Fibroblast of mammary gland (primary cell): ENCODE measurements around the gene HYAL3.

Experiments used
- DNase-seq: peaks from one replicate; pipeline ENCODE4 v3.0.0-alpha.2; 2010; ENCODE audit warnings: low read depth
- H3K4me3 ChIP-seq: 2 replicates; pipeline ENCODE4 v1.5.1; 2011; ENCODE audit warnings: low read depth, mild to moderate bottlenecking, low read length, moderate library complexity; ENCODE audit not compliant: control insufficient read depth
- TF ChIP-seq, protein P1 (sequence below): conservative IDR thresholded peaks from 2 replicates; pipeline ENCODE4 v1.5.1; 2011; ENCODE audit warnings: low read depth, low read length, inconsistent platforms; ENCODE audit not compliant: control insufficient read depth, insufficient read depth

HYAL3 gene

DNA sequence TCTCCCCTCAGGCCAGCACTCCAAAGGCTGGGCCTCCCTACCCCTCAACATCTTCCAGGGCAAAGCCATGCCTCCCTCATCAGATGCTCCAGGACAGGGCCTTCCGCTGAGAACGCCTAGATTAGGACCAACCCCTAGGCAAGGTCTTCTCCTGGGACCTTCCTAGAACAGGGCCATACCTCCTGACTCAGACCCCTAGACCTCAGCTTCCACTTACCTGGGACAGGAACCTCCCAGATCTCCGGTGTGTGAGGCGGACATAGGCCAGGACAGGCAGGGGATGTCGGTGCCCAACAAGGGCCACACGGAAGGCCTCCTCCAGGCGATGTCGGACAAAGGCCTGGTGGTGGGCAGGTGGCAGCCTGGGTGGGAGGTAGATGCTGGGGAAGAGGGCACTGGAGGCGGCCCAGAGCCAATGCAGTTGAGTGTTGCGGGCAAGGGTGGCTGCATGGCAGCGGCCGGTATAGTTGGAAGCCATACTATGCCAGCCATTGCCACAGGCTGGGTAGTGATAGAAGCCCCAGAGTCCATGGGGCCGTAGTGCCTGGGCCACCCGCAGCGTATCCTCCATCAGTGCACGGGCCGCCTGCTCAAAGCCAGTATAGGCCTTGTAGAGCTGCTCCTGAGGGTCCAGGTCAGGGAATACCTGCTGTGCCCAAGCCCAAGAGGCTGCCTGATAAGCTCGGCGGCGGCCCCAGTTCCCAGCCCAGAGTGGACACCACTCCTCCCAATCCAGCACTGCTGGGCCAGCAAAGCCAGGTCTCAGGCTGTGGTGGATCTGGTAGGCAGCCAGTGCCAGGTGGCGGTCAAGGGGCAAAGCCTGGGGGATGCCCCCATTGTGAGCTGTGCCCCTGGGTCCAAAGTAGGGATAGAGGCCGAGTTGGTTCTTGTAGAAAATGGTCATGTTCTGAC lies 4.5 kb downstream of the HYAL3 start:
- DNase-seq = no peak
- H3K4me3 ChIP-seq = no peak overlapping the region
- TF ChIP-seq, protein P1, sequence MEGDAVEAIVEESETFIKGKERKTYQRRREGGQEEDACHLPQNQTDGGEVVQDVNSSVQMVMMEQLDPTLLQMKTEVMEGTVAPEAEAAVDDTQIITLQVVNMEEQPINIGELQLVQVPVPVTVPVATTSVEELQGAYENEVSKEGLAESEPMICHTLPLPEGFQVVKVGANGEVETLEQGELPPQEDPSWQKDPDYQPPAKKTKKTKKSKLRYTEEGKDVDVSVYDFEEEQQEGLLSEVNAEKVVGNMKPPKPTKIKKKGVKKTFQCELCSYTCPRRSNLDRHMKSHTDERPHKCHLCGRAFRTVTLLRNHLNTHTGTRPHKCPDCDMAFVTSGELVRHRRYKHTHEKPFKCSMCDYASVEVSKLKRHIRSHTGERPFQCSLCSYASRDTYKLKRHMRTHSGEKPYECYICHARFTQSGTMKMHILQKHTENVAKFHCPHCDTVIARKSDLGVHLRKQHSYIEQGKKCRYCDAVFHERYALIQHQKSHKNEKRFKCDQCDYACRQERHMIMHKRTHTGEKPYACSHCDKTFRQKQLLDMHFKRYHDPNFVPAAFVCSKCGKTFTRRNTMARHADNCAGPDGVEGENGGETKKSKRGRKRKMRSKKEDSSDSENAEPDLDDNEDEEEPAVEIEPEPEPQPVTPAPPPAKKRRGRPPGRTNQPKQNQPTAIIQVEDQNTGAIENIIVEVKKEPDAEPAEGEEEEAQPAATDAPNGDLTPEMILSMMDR = no peak

- H3K4me3 ChIP-seq = no peak overlapping the region
- DNase-seq = no peak
- TF ChIP-seq, protein P1 = no peak
Measured at GRCh38 chr3:50294089-50294488, 5.1 kb downstream of the HYAL3 start.

GRCh38 chr3:50293079-50293801 lies 6.0 kb downstream of the HYAL3 start:
- TF ChIP-seq, protein P1 = no peak
- no peak overlapping the region for H3K4me3 ChIP-seq
- DNase-seq = no peak

DNA sequence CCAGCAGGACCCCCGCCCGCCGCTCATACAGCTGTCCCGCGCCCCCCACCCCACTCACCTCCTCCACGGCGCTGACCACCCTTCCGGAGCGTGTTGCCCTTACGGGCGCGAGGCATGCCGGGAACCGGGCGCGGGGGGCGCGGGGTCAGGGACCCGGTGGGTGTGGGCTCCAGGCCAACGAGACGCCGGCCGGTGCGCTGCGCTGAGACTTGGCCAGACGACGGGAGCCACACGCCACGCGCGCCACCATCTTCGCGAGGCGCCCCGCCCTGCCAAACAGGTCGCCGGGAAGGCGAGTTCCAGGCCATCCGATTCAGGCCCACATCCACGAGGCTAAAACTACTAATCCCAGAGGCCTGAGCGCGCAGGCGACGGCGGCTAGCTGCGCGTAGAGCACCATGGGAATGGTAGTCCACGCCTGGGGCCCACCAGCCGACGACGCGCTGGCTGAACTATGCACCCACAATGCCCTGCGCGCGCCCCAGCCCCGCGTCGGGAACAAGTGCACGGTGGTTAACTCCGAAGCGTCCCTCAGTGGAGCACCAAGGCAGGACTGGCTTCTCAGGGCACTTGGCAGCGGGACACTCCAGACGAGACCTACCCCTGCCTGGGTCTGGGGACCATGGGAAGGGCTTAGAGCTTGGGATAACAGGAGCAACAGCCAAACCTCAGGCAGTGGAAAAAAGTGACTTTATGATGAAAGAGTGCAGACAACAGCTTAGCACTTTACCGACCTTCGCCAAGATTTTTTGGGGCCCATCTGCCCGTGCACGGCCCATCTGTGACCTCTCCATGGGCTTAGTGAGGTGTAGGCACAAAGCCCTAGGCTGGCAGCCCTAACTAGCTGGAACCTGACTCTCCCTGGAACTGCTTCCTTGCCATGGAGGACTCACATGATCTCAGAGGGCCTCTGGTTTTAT lies 6.8 kb downstream of the HYAL3 start, which contains the start of gene IFRD2:
TSS of gene IFRD2 (minus strand) at position 271 of the 920 bp plus-strand sequence. CDS start at position 116, 155 bp downstream.
- DNase-seq = peak; percentile 97
- H3K4me3 ChIP-seq = peak within 1 kb of the TSS; percentile 90
- TF ChIP-seq, protein P1 = no peak

GRCh38 chr3:50290161-50290641 lies 9.0 kb downstream of the HYAL3 start:
- no peak overlapping the region for H3K4me3 ChIP-seq
- DNase-seq = no peak
- TF ChIP-seq, protein P1 = no peak

DNA sequence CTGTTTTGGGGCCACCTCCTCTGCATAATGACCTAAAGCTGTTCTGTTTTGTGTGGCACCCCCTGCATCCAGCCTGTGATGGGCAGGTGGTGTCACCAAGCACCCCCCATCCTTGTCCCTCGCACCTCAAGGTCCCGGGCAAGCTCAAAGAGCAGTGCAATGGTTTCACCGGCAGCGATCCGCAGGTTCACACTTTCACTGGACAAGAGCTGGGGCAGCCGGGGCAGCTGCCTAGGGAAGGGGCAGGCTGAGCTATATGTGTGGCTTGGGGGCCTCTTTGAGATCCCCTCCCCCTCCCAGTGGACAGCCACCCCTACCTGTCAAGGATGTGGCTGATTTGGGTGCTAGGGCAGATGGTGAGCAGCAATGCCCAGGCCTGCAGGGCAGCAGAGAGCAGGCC lies 10.1 kb downstream of the HYAL3 start:
- H3K4me3 ChIP-seq = no peak overlapping the region
- no peak for DNase-seq
- TF ChIP-seq, protein P1 = no peak
